ENCODE results near the gene PRSS50.

The PRSS50 gene

DNA sequence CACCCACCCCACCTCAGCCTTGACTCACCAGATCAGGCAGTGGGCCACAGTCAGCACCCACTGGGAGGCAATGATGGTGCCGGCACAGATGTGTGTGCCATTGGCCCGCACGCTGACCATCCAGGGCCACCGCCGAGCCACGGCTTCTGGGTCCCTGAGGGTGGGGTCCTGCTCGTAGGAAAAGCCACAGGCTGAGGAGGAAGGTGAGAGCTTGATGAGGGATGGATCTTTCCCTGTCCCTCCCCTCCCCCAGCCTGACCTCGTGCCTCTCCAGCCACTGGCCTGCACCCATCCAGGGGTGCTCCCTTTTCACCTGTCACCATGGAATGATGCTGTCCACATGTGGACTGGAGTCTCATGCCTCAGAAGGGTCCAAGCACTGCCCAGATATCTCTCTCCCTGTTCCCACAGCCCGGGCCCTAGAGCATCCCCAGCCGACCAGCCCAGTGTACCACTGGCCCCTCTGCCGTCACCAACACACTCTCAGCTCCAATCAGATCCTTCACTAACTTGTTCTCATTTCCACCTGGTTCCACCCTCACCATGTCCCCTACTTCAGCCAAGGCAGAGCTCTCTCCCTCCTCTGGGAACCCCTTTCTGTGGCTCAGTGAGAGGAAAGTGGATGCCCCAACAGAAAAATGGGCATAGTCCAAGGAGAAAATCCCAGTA is 2.0 kb downstream of the PRSS50 start:
- Histone ChIP-seq H3K36me3 (replicated peaks; ENCODE audit: insufficient read depth, low read length) (no peaks in the 10 kb centered on the region), H3K4me2 (ENCODE audit: low read depth, low read length) (no peak overlapping the region), H3F3A (ENCODE audit: insufficient read depth, low read length) (no peaks in the 10 kb centered on the region), H2AFZ (ENCODE audit: low read length) (no peak overlapping the region), H3K4me1 (ENCODE audit: low read length) (no peaks in the 10 kb centered on the region), H3K9ac (ENCODE audit: low read length) (no peak overlapping the region), H3K79me2 (ENCODE audit: low read length) (no peaks in the 10 kb centered on the region), H3K27me3 (replicated peaks; ENCODE audit: insufficient read depth, low read length) (no peaks in the 10 kb centered on the region), H3K27ac (ENCODE audit: low read length) (no peak overlapping the region), H3K4me3 (ENCODE audit: low read length) (no peak overlapping the region), H3K9me2 (replicated peaks; ENCODE audit: insufficient read depth, low read length) (no peaks in the 10 kb centered on the region), H4K20me1 (ENCODE audit: insufficient read depth, low read length) (no peaks in the 10 kb centered on the region), H3K9me3 (replicated peaks; ENCODE audit: insufficient read depth, low read length) (no peaks in the 10 kb centered on the region)
- TF ChIP-seq EZH2phosphoT487 (IDR thresholded peaks at IDR 0.05; ENCODE audit: low read length) (no peak), EZH2 (optimal IDR thresholded peaks at IDR 0.05; ENCODE audit: low read depth, low read length) (no peak)
- DNase-seq: no peak

- Histone ChIP-seq H3K9me2 (replicated peaks; ENCODE audit: insufficient read depth, low read length) (no peaks in the 10 kb centered on the region), H2AFZ (ENCODE audit: low read length) (no peak overlapping the region), H3K4me2 (ENCODE audit: low read depth, low read length) (no peak overlapping the region), H3F3A (ENCODE audit: insufficient read depth, low read length) (no peaks in the 10 kb centered on the region), H3K9me3 (replicated peaks; ENCODE audit: insufficient read depth, low read length) (no peaks in the 10 kb centered on the region), H3K36me3 (replicated peaks; ENCODE audit: insufficient read depth, low read length) (no peaks in the 10 kb centered on the region), H3K27me3 (replicated peaks; ENCODE audit: insufficient read depth, low read length) (no peaks in the 10 kb centered on the region), H4K20me1 (ENCODE audit: insufficient read depth, low read length) (no peaks in the 10 kb centered on the region), H3K4me1 (ENCODE audit: low read length) (no peaks in the 10 kb centered on the region), H3K9ac (ENCODE audit: low read length) (no peak overlapping the region), H3K27ac (ENCODE audit: low read length) (no peak overlapping the region), H3K79me2 (ENCODE audit: low read length) (no peaks in the 10 kb centered on the region), H3K4me3 (ENCODE audit: low read length) (no peak overlapping the region)
- no peak for DNase-seq
- no peak for TF ChIP-seq EZH2 (optimal IDR thresholded peaks at IDR 0.05; ENCODE audit: low read depth, low read length)
- no peak for TF ChIP-seq EZH2phosphoT487 (IDR thresholded peaks at IDR 0.05; ENCODE audit: low read length)
Measured at GRCh38 chr3:46714728-46715506, 2.8 kb downstream of the PRSS50 start.

- Histone ChIP-seq H3K79me2 (ENCODE audit: low read length) (no peaks in the 10 kb centered on the region), H3K4me2 (ENCODE audit: low read depth, low read length) (no peak overlapping the region), H3K9ac (ENCODE audit: low read length) (no peak overlapping the region), H3K9me3 (replicated peaks; ENCODE audit: insufficient read depth, low read length) (no peaks in the 10 kb centered on the region), H4K20me1 (ENCODE audit: insufficient read depth, low read length) (no peaks in the 10 kb centered on the region), H3K36me3 (replicated peaks; ENCODE audit: insufficient read depth, low read length) (no peaks in the 10 kb centered on the region), H3F3A (ENCODE audit: insufficient read depth, low read length) (no peaks in the 10 kb centered on the region), H3K4me1 (ENCODE audit: low read length) (no peaks in the 10 kb centered on the region), H3K9me2 (replicated peaks; ENCODE audit: insufficient read depth, low read length) (no peaks in the 10 kb centered on the region), H3K27me3 (replicated peaks; ENCODE audit: insufficient read depth, low read length) (no peaks in the 10 kb centered on the region), H3K4me3 (ENCODE audit: low read length) (no peak overlapping the region), H3K27ac (ENCODE audit: low read length) (no peak overlapping the region), H2AFZ (ENCODE audit: low read length) (no peak overlapping the region)
- TF ChIP-seq EZH2 (optimal IDR thresholded peaks at IDR 0.05; ENCODE audit: low read depth, low read length) (no peak), CTCF (IDR thresholded peaks at IDR 0.05; ENCODE audit: low read length) (no peak), EZH2phosphoT487 (IDR thresholded peaks at IDR 0.05; ENCODE audit: low read length) (no peak)
- no peak for DNase-seq
Measured at GRCh38 chr3:46713898-46714552, 3.6 kb downstream of the PRSS50 start.

GRCh38 chr3:46713050-46713897 is 4.4 kb downstream of the PRSS50 start:
- no peaks in the 10 kb centered on the region for H3K36me3 ChIP-seq (replicated peaks; ENCODE audit: insufficient read depth, low read length)
- no peak overlapping the region for H3K4me3 ChIP-seq (ENCODE audit: low read length)
- no peaks in the 10 kb centered on the region for H3K9me2 ChIP-seq (replicated peaks; ENCODE audit: insufficient read depth, low read length)
- H3K4me1 ChIP-seq (ENCODE audit: low read length): no peaks in the 10 kb centered on the region
- no peaks in the 10 kb centered on the region for H3K27me3 ChIP-seq (replicated peaks; ENCODE audit: insufficient read depth, low read length)
- no peaks in the 10 kb centered on the region for H4K20me1 ChIP-seq (ENCODE audit: insufficient read depth, low read length)
- H3K79me2 ChIP-seq (ENCODE audit: low read length): no peaks in the 10 kb centered on the region
- no peaks in the 10 kb centered on the region for H3K9me3 ChIP-seq (replicated peaks; ENCODE audit: insufficient read depth, low read length)
- H2AFZ ChIP-seq (ENCODE audit: low read length): no peak overlapping the region
- H3K27ac ChIP-seq (ENCODE audit: low read length): no peak overlapping the region
- DNase-seq: no peak
- TF ChIP-seq EZH2 (optimal IDR thresholded peaks at IDR 0.05; ENCODE audit: low read depth, low read length) (no peak), EZH2phosphoT487 (IDR thresholded peaks at IDR 0.05; ENCODE audit: low read length) (no peak), CTCF (IDR thresholded peaks at IDR 0.05; ENCODE audit: low read length) (no peak)
- H3K4me2 ChIP-seq (ENCODE audit: low read depth, low read length): no peak overlapping the region
- no peak overlapping the region for H3K9ac ChIP-seq (ENCODE audit: low read length)
- no peaks in the 10 kb centered on the region for H3F3A ChIP-seq (ENCODE audit: insufficient read depth, low read length)
